HCT116 (cell line): ENCODE data around the gene ANKRD7. TPM values are rescaled to one million over a fixed set of nuclear protein-coding genes. Genes with fewer than 3 reads are reported as not detected.

Experiments used
- ATAC-seq: fragments of 200-7000 bp; cut with Tn5 transposase; 2 replicates; pipeline ENCODE4 v1.9.1; 2020; ENCODE audit warnings: mild to moderate bottlenecking, moderate library complexity
- BruUV-seq: library from RNA; stranded (reverse); fragments of 400-500 nt; replicated peaks from 2 replicates; lab custom pipeline; 2021; lab: Mats Ljungman, UMichigan
- CTCF ChIA-PET: fragments of 300-600 bp; sonication (Branson Sonifier 250); formaldehyde crosslinking; loops from one replicate; lab custom pipeline; 2021; ENCODE audit warnings: antibody characterized with exemption; lab: Charles Lee
- POLR2A ChIA-PET: fragments of 300-600, 350-600 bp; sonication (Branson Sonifier 250); formaldehyde crosslinking; loops from one replicate; lab custom pipeline; 2021; ENCODE audit warnings: antibody characterized with exemption; lab: Charles Lee
- RAD21 ChIA-PET, 2 experiments: fragments of 300-600 bp; sonication (Branson Sonifier 250); formaldehyde crosslinking; loops; one replicate each; lab custom pipeline; 2023; ENCODE audit warnings: low total read pairs in 2 of 2; ENCODE audit not compliant: uncharacterized antibody in 2 of 2, unreplicated experiment in 2 of 2, low non-redundant PET in 1 of 2; lab: Charles Lee
- DNase-seq: peaks from one replicate; pipeline ENCODE4 v3.0.0-alpha.2; 2010; ENCODE audit warnings: low read depth, low spot score
- H2AFZ ChIP-seq: fragments of 200-600 bp; shearing (Covaris generic), sonication (generic); 2 replicates; pipeline ENCODE4 v1.6.1; 2017; ENCODE audit warnings: low read depth, mixed run types, mixed read lengths, antibody characterized with exemption, low read length; ENCODE audit not compliant: poor library complexity, severe bottlenecking
- H3K27ac ChIP-seq: 2 replicates; pipeline ENCODE4 v1.5.1; 2012; ENCODE audit warnings: low read depth, low read length
- H3K27me3 ChIP-seq: fragments of 200-600 bp; sonication (generic); 2 replicates; pipeline ENCODE4 v1.6.1; 2016; ENCODE audit warnings: mixed run types, low read length, mixed read lengths; ENCODE audit not compliant: insufficient read depth
- H3K36me3 ChIP-seq, 2 experiments: fragments of 200-500 bp in 1 of 2; fragments of 200-600 bp in 1 of 2; sonication (Bioruptor generic) in 1 of 2; sonication (generic) in 1 of 2; 2 replicates each; pipeline versions ENCODE4 v1.5.1 to v1.6.1; 2014 to 2016; ENCODE audit warnings: low read length in 2 of 2, inconsistent platforms in 1 of 2, mixed read lengths in 1 of 2, mixed run types in 1 of 2; ENCODE audit not compliant: insufficient read depth in 2 of 2, control insufficient read depth in 1 of 2
- H3K4me1 ChIP-seq, 2 experiments: fragments of 200-600 bp in 1 of 2; sonication (generic) in 1 of 2; 2 replicates each; pipeline versions ENCODE4 v1.5.1 to v1.6.1; 2012 to 2017; ENCODE audit warnings: low read length in 2 of 2, inconsistent platforms in 1 of 2, mild to moderate bottlenecking in 1 of 2, mixed read lengths in 1 of 2, mixed run types in 1 of 2, moderate library complexity in 1 of 2; ENCODE audit not compliant: insufficient read depth in 2 of 2, control insufficient read depth in 1 of 2
- H3K4me2 ChIP-seq: fragments of 200-600 bp; sonication (generic); 2 replicates; pipeline ENCODE4 v1.6.1; 2017; ENCODE audit warnings: mixed run types, low read length, mixed read lengths
- H3K4me3 ChIP-seq, 2 experiments: fragments of 200-600 bp in 1 of 2; sonication (generic) in 1 of 2; replicated peaks in 1 of 2; 2 replicates each; pipeline ENCODE4 v1.5.1; 2011 to 2016; ENCODE audit warnings: low read length in 2 of 2, control low read depth in 1 of 2, low read depth in 1 of 2, mild to moderate bottlenecking in 1 of 2, mixed read lengths in 1 of 2, mixed run types in 1 of 2
- H3K79me2 ChIP-seq: fragments of 200-600 bp; sonication (generic); 2 replicates; pipeline ENCODE4 v1.6.1; 2017; ENCODE audit warnings: mild to moderate bottlenecking, mixed run types, low read length, moderate library complexity, mixed read lengths; ENCODE audit not compliant: insufficient read depth
- H3K9ac ChIP-seq: fragments of 200-600 bp; sonication (generic); 2 replicates; pipeline ENCODE4 v1.6.1; 2016; ENCODE audit warnings: low read length, mixed read lengths
- H3K9me2 ChIP-seq: fragments of 200-600 bp; sonication (generic), shearing (Covaris generic); 2 replicates; pipeline ENCODE4 v1.6.1; 2017; ENCODE audit warnings: mixed run types, mild to moderate bottlenecking, moderate library complexity; ENCODE audit not compliant: insufficient read depth
- H3K9me3 ChIP-seq, 2 experiments: fragments of 200-500 bp in 1 of 2; fragments of 200-600 bp in 1 of 2; sonication (Bioruptor generic) in 1 of 2; sonication (generic) in 1 of 2; 2 replicates each; pipeline ENCODE4 v1.6.1; 2014 to 2017; ENCODE audit warnings: low read length in 2 of 2, mixed read lengths in 2 of 2, inconsistent platforms in 1 of 2, low read depth in 1 of 2, mild to moderate bottlenecking in 1 of 2, mixed run types in 1 of 2, moderate library complexity in 1 of 2; ENCODE audit not compliant: control insufficient read depth in 1 of 2, insufficient read depth in 1 of 2
- H4K20me1 ChIP-seq: fragments of 200-600 bp; sonication (generic), shearing (Covaris generic); 2 replicates; pipeline ENCODE4 v1.6.1; 2017; ENCODE audit warnings: mixed run types, mild to moderate bottlenecking, moderate library complexity; ENCODE audit not compliant: insufficient read depth
- ATF3 ChIP-seq: IDR thresholded peaks from 2 replicates; pipeline ENCODE4 v1.6.1; 2012
- CBX3 ChIP-seq: IDR thresholded peaks from 2 replicates; pipeline ENCODE4 v1.6.1; 2012; ENCODE audit warnings: low read depth
- CEBPB ChIP-seq: IDR thresholded peaks from 2 replicates; pipeline ENCODE4 v1.6.1; 2012; ENCODE audit warnings: low read depth
- EGR1 ChIP-seq: IDR thresholded peaks from 2 replicates; pipeline ENCODE4 v1.6.1; 2012; ENCODE audit warnings: low read depth
- ELF1 ChIP-seq: IDR thresholded peaks from 2 replicates; pipeline ENCODE4 v1.6.1; 2012; ENCODE audit warnings: low read depth, borderline replicate concordance
- EZH2 ChIP-seq: fragments of 200-600 bp; sonication (generic); IDR thresholded peaks from 2 replicates; pipeline ENCODE4 v1.6.1; 2017; ENCODE audit warnings: antibody characterized with exemption, mixed run types
- FOSL1 ChIP-seq: IDR thresholded peaks from 2 replicates; pipeline ENCODE4 v1.6.1; 2012; ENCODE audit warnings: low read depth
- POLR2A ChIP-seq: IDR thresholded peaks from 2 replicates; pipeline ENCODE4 v1.7.0; 2011; ENCODE audit warnings: borderline replicate concordance; ENCODE audit not compliant: insufficient read depth, insufficient read length; ENCODE audit errors: extremely low read depth
- RAD21 ChIP-seq: IDR thresholded peaks from 2 replicates; pipeline ENCODE4 v1.6.1; 2012; ENCODE audit warnings: low read depth, mild to moderate bottlenecking
- SIN3A ChIP-seq: IDR thresholded peaks from 2 replicates; pipeline ENCODE4 v1.6.1; 2012; ENCODE audit warnings: low read depth
- SP1 ChIP-seq: IDR thresholded peaks from 2 replicates; pipeline ENCODE4 v1.6.1; 2012; ENCODE audit warnings: low read depth
- SRF ChIP-seq: IDR thresholded peaks from 2 replicates; pipeline ENCODE4 v1.6.1; 2012; ENCODE audit warnings: low read depth
- TCF7L2 ChIP-seq: IDR thresholded peaks from 2 replicates; pipeline ENCODE4 v1.7.0; 2011; ENCODE audit warnings: borderline replicate concordance, inconsistent platforms; ENCODE audit not compliant: insufficient read depth, insufficient read length; ENCODE audit errors: extremely low read depth
- ZFX ChIP-seq: fragments of 450-650 bp; IDR thresholded peaks from 2 replicates; pipeline ENCODE4 v1.6.1; 2017
- ZNF274 ChIP-seq: fragments of 200-500 bp; sonication (Bioruptor generic); IDR thresholded peaks from 2 replicates; pipeline ENCODE4 v1.6.1; 2014; ENCODE audit warnings: mild to moderate bottlenecking, low read depth, low read length, inconsistent platforms
- intact Hi-C: fragments of 100-400 bp; cut with micrococcal nuclease; formaldehyde crosslinking; loops from 2 replicates; pipeline ENCODE4 v1.10.0; 2022
- total RNA-seq: library from RNA; stranded (reverse); gene quantifications from one replicate; pipeline ENCODE4 v1.2.1, GENCODE V29; 2021; ENCODE audit not compliant: unreplicated experiment
- TF ChIP-seq, protein P1 (sequence below): IDR thresholded peaks from 2 replicates; pipeline ENCODE4 v1.6.1; 2012

The ANKRD7 gene
- total RNA-seq, 1 experiment from 2014 or later, result not detected

- Histone ChIP-seq H3K4me1 (no peaks in the 10 kb centered on the region), H3K9me2 (no peaks in the 10 kb centered on the region), H3K9me3 (no peaks in the 10 kb centered on the region), H3K4me3 (no peak overlapping the region), H3K27ac (no peak overlapping the region), H3K79me2 (no peaks in the 10 kb centered on the region), H3K27me3 (no peaks in the 10 kb centered on the region), H2AFZ (no peak overlapping the region), H3K36me3 (no peaks in the 10 kb centered on the region), H4K20me1 (no peaks in the 10 kb centered on the region), H3K4me2 (no peak overlapping the region), H3K9ac (no peak overlapping the region)
- no peak for ATAC-seq
- POLR2A ChIA-PET, result no interaction called here
- BruUV-seq, result no TSS peak
- CTCF ChIA-PET, result no interaction called here
- intact Hi-C loops, result no loop called here
- TF ChIP-seq SIN3A (no peak), POLR2A (no peak)
- no peak for DNase-seq
- RAD21 ChIA-PET, result no interaction called here
Measured at GRCh38 chr7:118220583-118220982, 3.9 kb upstream of the ANKRD7 start.

- H3K79me2 ChIP-seq, result no peaks in the 10 kb centered on the region
- H3K9ac ChIP-seq, result no peak overlapping the region
- POLR2A ChIA-PET, result interaction anchor here (1.4 kb wide), 1 partner anchor 13 kb away, joined by 4 read pairs; no protein-coding TSS in a partner anchor
- H3K9me2 ChIP-seq, result no peaks in the 10 kb centered on the region
- no peaks in the 10 kb centered on the region for H3K4me1 ChIP-seq
- H3K4me3 ChIP-seq, result no peak overlapping the region
- ATAC-seq, result no peak
- BruUV-seq, result no TSS peak
- H3K36me3 ChIP-seq, result no peaks in the 10 kb centered on the region
- H4K20me1 ChIP-seq, result no peaks in the 10 kb centered on the region
- no peaks in the 10 kb centered on the region for H3K27me3 ChIP-seq
- TF ChIP-seq SP1 (no peak), FOSL1 (no peak), ATF3 (no peak), ELF1 (no peak), CBX3 (no peak), TCF7L2 (no peak), ZFX (no peak), EGR1 (no peak), CEBPB (no peak), EZH2 (no peak), ZNF274 (no peak), SRF (no peak), RAD21 (no peak)
- TF ChIP-seq, protein P1, sequence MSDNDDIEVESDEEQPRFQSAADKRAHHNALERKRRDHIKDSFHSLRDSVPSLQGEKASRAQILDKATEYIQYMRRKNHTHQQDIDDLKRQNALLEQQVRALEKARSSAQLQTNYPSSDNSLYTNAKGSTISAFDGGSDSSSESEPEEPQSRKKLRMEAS, result no peak
- CTCF ChIA-PET, result no interaction called here
- no peak overlapping the region for H3K27ac ChIP-seq
- DNase-seq, result no peak
- no peak overlapping the region for H3K4me2 ChIP-seq
- no peaks in the 10 kb centered on the region for H3K9me3 ChIP-seq
- intact Hi-C loops, result no loop called here
- no peak overlapping the region for H2AFZ ChIP-seq
- RAD21 ChIA-PET, result no interaction called here
Measured at GRCh38 chr7:118222591-118222990, 1.9 kb upstream of the ANKRD7 start.
